CD4-positive, CD25-positive, alpha-beta regulatory T cell (primary cell): Measurements from ENCODE around the gene NRDE2. TPM values are rescaled to one million over a fixed set of nuclear protein-coding genes. Genes with fewer than 3 reads are reported as not detected.

Experiments
- ATAC-seq, 2 donors: fragments of 150-1000 bp; cut with Tn5 transposase; one replicate each; pipeline ENCODE4 v1.10.0; 2021; ENCODE audit warnings: low read depth in 2 of 2, moderate number of reproducible peaks in 2 of 2, moderate library complexity in 1 of 2
- DNase-seq, 3 donors: peaks; one replicate each; pipeline versions ENCODE4 v3.0.0 to v3.0.0-alpha.2; 2012 to 2022; ENCODE audit warnings: mixed read lengths in 1 of 3
- H3K27ac ChIP-seq: one replicate; pipeline ENCODE4 v1.7.0; 2013; ENCODE audit warnings: mild to moderate bottlenecking, low read length; ENCODE audit not compliant: insufficient read depth, poor library complexity, severe bottlenecking
- H3K27me3 ChIP-seq: one replicate; pipeline ENCODE4 v1.7.0; 2013; ENCODE audit warnings: low read length; ENCODE audit not compliant: control insufficient read depth, insufficient read depth
- H3K36me3 ChIP-seq: one replicate; pipeline ENCODE4 v1.7.0; 2013; ENCODE audit warnings: mild to moderate bottlenecking, low read length, moderate library complexity; ENCODE audit not compliant: control insufficient read depth, insufficient read depth
- H3K4me1 ChIP-seq: 2 replicates; pipeline ENCODE4 v1.7.0; 2013; ENCODE audit warnings: mild to moderate bottlenecking, low read length; ENCODE audit not compliant: insufficient read depth, control insufficient read depth, poor library complexity, severe bottlenecking
- H3K4me3 ChIP-seq: one replicate; pipeline ENCODE4 v1.7.0; 2013; ENCODE audit warnings: low read depth, mild to moderate bottlenecking, low read length, moderate library complexity
- H3K9me3 ChIP-seq, 2 experiments: 1 replicate in 1 of 2; 2 replicates in 1 of 2; pipeline ENCODE4 v1.7.0; 2013; ENCODE audit warnings: low read length in 2 of 2, mild to moderate bottlenecking in 1 of 2, moderate library complexity in 1 of 2; ENCODE audit not compliant: control insufficient read depth in 2 of 2
- H3K27ac Mint-ChIP-seq, 3 donors: one replicate each; pipeline ENCODE4 v1.8.0; 2020 to 2022; ENCODE audit warnings: mild to moderate bottlenecking in 3 of 3, mixed read lengths in 3 of 3, moderate library complexity in 2 of 3
- H3K27me3 Mint-ChIP-seq: one replicate; pipeline ENCODE4 v1.8.0; 2022; ENCODE audit warnings: mild to moderate bottlenecking, mixed read lengths
- H3K36me3 Mint-ChIP-seq: one replicate; pipeline ENCODE4 v1.8.0; 2020; ENCODE audit warnings: mixed read lengths
- H3K4me1 Mint-ChIP-seq, 4 donors: one replicate each; pipeline ENCODE4 v1.8.0; 2020 to 2022; ENCODE audit warnings: mixed read lengths in 4 of 4, mild to moderate bottlenecking in 1 of 4
- H3K4me3 Mint-ChIP-seq, 4 donors: one replicate each; pipeline ENCODE4 v1.8.0; 2020 to 2022; ENCODE audit warnings: mild to moderate bottlenecking in 4 of 4, mixed read lengths in 4 of 4, moderate library complexity in 3 of 4
- H3K9me3 Mint-ChIP-seq, 7 donors: one replicate each; pipeline ENCODE4 v1.8.0; 2020 to 2022; ENCODE audit warnings: mixed read lengths in 7 of 7, mild to moderate bottlenecking in 3 of 7, moderate library complexity in 2 of 7
- polyA plus RNA-seq, 4 donors: library from polyadenylated mRNA; unstranded; fragments of 300-500 nt; fragmentation: Illumina TruSeq; gene quantifications; one replicate each; pipeline ENCODE4 v1.2.3, GENCODE V29; 2021
- total RNA-seq: library from RNA; stranded (reverse); gene quantifications from one replicate; pipeline ENCODE4 v1.2.3, GENCODE V29; 2022

Gene NRDE2
- total and polyA plus RNA-seq, 5 donors from 2014 or later = 7.3 to 25.4 (median 10.8) TPM

- no peak overlapping the region for H3K4me3 Mint-ChIP-seq
- H3K9me3 ChIP-seq = no peaks in the 10 kb centered on the region
- no peak for ATAC-seq
- no peaks in the 10 kb centered on the region for H3K27me3 Mint-ChIP-seq
- no peaks in the 10 kb centered on the region for H3K9me3 Mint-ChIP-seq
- peaks cover 0 to 14% (median 6%) of the 10 kb centered on the region in 4 donors for H3K4me1 Mint-ChIP-seq
- peak overlapping the region in 1 of 3 donors; percentile 75 for H3K27ac Mint-ChIP-seq
- no peak for DNase-seq
- peaks cover 5% of the 10 kb centered on the region for H3K4me1 ChIP-seq
- no peak overlapping the region for H3K27ac ChIP-seq
- peaks cover 40% of the 10 kb centered on the region for H3K36me3 Mint-ChIP-seq
- no peaks in the 10 kb centered on the region for H3K27me3 ChIP-seq
- no peak overlapping the region for H3K4me3 ChIP-seq
- peaks cover 50% of the 10 kb centered on the region for H3K36me3 ChIP-seq
Measured at GRCh38 chr14:90273532-90273931, 58.2 kb downstream of the NRDE2 start.

- peaks cover 0 to 14% (median 6%) of the 10 kb centered on the region in 4 donors for H3K4me1 Mint-ChIP-seq
- Histone ChIP-seq H3K36me3 (peaks cover 54% of the 10 kb centered on the region), H3K9me3 (no peaks in the 10 kb centered on the region), H3K4me1 (peaks cover 5% of the 10 kb centered on the region), H3K27me3 (no peaks in the 10 kb centered on the region), H3K27ac (no peak overlapping the region), H3K4me3 (no peak overlapping the region)
- H3K36me3 Mint-ChIP-seq = peaks cover 39% of the 10 kb centered on the region
- H3K27me3 Mint-ChIP-seq = no peaks in the 10 kb centered on the region
- no peak overlapping the region for H3K27ac Mint-ChIP-seq
- DNase-seq (no peak), ATAC-seq (no peak)
- H3K9me3 Mint-ChIP-seq = no peaks in the 10 kb centered on the region
- no peak overlapping the region for H3K4me3 Mint-ChIP-seq
Measured at GRCh38 chr14:90272523-90272922, 59.2 kb downstream of the NRDE2 start.

- DNase-seq (no peak), ATAC-seq (no peak)
- Mint-ChIP-seq H3K27ac (no peak overlapping the region), H3K36me3 (peaks cover 50% of the 10 kb centered on the region), H3K27me3 (no peaks in the 10 kb centered on the region), H3K4me1 (peaks cover 0 to 20% (median 7%) of the 10 kb centered on the region in 4 donors), H3K9me3 (no peaks in the 10 kb centered on the region), H3K4me3 (no peak overlapping the region)
- Histone ChIP-seq H3K4me1 (peaks cover 8% of the 10 kb centered on the region), H3K27me3 (no peaks in the 10 kb centered on the region), H3K36me3 (peaks cover 86% of the 10 kb centered on the region), H3K4me3 (no peak overlapping the region), H3K9me3 (no peaks in the 10 kb centered on the region), H3K27ac (no peak overlapping the region)
Measured at GRCh38 chr14:90268420-90268819, 63.3 kb downstream of the NRDE2 start.

GRCh38 chr14:90266441-90267154, 65.1 kb downstream of the NRDE2 start:
- Mint-ChIP-seq H3K9me3 (no peaks in the 10 kb centered on the region), H3K27me3 (no peaks in the 10 kb centered on the region), H3K4me1 (peaks cover 0 to 25% (median 7%) of the 10 kb centered on the region in 4 donors), H3K4me3 (peak overlapping the region in 1 of 4 donors; percentile 16), H3K27ac (peak overlapping the region in 1 of 3 donors; percentile 40), H3K36me3 (peaks cover 47% of the 10 kb centered on the region)
- H3K27me3 ChIP-seq = no peaks in the 10 kb centered on the region
- ATAC-seq = no peak
- H3K36me3 ChIP-seq = peaks cover 90% of the 10 kb centered on the region
- H3K4me1 ChIP-seq = peaks cover 13% of the 10 kb centered on the region
- H3K27ac ChIP-seq = no peak overlapping the region
- no peak overlapping the region for H3K4me3 ChIP-seq
- no peaks in the 10 kb centered on the region for H3K9me3 ChIP-seq
- no peak for DNase-seq

GRCh38 chr14:90263748-90264449, 67.8 kb downstream of the NRDE2 start:
- Histone ChIP-seq H3K4me1 (peaks cover 13% of the 10 kb centered on the region), H3K27ac (peak overlapping the region; percentile 57), H3K27me3 (no peaks in the 10 kb centered on the region), H3K36me3 (peaks cover 80% of the 10 kb centered on the region), H3K4me3 (peak overlapping the region; percentile 13), H3K9me3 (no peaks in the 10 kb centered on the region)
- Mint-ChIP-seq H3K4me3 (peak overlapping the region in 2 of 4 donors; percentile 24 to 33), H3K9me3 (no peaks in the 10 kb centered on the region), H3K27ac (peak overlapping the region in 2 of 3 donors; percentile 47 to 59), H3K36me3 (peaks cover 34% of the 10 kb centered on the region), H3K27me3 (no peaks in the 10 kb centered on the region), H3K4me1 (peaks cover 4 to 30% (median 12%) of the 10 kb centered on the region in 4 donors)
- peak in 2 of 3 donors; percentile 20 to 58 for DNase-seq
- ATAC-seq = no peak

GRCh38 chr14:90256354-90257131, 75.2 kb downstream of the NRDE2 start, which contains the start of gene PSMC1:
Gene PSMC1 (plus strand): TSS chr14:90256553. CDS start chr14:90256598, 45 bp downstream.
- ATAC-seq = peak; percentile 96
- Mint-ChIP-seq H3K36me3 (peaks cover 29% of the 10 kb centered on the region), H3K9me3 (peaks cover 0 to 3% (median 0%) of the 10 kb centered on the region in 7 donors), H3K4me3 (peak within 1 kb of the TSS; percentile 96 to 99 (median 96)), H3K4me1 (peaks cover 22 to 43% (median 34%) of the 10 kb centered on the region in 4 donors), H3K27ac (peak within 1 kb of the TSS; percentile 91 to 99 (median 98)), H3K27me3 (peaks cover 16% of the 10 kb centered on the region)
- H3K36me3 ChIP-seq = peaks cover 16% of the 10 kb centered on the region
- H3K4me1 ChIP-seq = peaks cover 24% of the 10 kb centered on the region
- no peaks in the 10 kb centered on the region for H3K27me3 ChIP-seq
- DNase-seq = peak; percentile 77 to 94 (median 88)
- H3K9me3 ChIP-seq = no peaks in the 10 kb centered on the region
- H3K27ac ChIP-seq = peak within 1 kb of the TSS; percentile 78
- H3K4me3 ChIP-seq = peak within 1 kb of the TSS; percentile 97

GRCh38 chr14:90255871-90256270, 75.9 kb downstream of the NRDE2 start:
- H3K4me3 ChIP-seq = peak overlapping the region; percentile 83
- Mint-ChIP-seq H3K27me3 (peaks cover 16% of the 10 kb centered on the region), H3K36me3 (peaks cover 22% of the 10 kb centered on the region), H3K4me1 (peaks cover 18 to 38% (median 33%) of the 10 kb centered on the region in 4 donors), H3K27ac (peak overlapping the region; percentile 37 to 98 (median 91)), H3K9me3 (peaks cover 0 to 3% (median 0%) of the 10 kb centered on the region in 7 donors), H3K4me3 (peak overlapping the region; percentile 96 to 99 (median 96))
- peaks cover 10% of the 10 kb centered on the region for H3K36me3 ChIP-seq
- ATAC-seq (no peak), DNase-seq (no peak)
- H3K27ac ChIP-seq = peak overlapping the region; percentile 78
- no peaks in the 10 kb centered on the region for H3K27me3 ChIP-seq
- no peaks in the 10 kb centered on the region for H3K9me3 ChIP-seq
- H3K4me1 ChIP-seq = peaks cover 24% of the 10 kb centered on the region
